ENCODE data around the gene OTX2.

OTX2 gene

DNA sequence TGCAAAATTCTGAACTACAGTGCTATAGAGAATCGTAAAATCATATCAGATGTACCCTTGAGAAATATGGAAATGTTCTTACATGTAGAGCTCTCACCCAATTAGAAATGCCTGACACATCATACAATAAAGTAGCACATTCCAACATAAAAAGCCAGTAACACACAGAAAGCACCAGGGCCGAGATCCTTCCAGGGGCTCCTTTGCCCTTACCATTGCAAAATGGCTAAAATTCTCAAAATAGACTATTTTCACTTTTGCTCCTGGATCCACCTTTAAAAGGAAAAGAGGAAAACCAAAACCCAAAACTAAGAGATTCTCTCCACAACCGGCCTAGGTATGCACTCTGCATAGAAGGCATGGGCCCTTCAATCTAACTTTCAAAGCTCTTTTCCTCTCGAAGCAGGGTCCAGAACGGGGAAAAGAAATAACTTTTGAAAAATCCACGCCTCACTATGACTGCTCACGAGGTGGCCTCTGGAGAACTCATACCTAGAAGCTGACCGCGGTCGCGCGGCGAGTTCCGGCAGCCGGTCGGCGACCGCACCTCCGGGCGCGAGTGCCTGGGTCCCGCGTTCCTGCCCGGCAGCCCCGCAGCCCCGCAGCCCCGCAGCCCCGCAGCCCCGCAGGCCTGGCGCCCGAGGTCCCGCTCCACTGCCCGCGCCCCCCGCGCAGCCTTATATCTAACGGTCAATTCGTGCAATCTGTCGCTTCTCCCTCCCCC is 2.7 kb downstream of the OTX2 start:
- Mint-ChIP-seq H3K9me3 (peaks cover 20% of the 10 kb centered on the region), H3K27me3 (ENCODE audit: low read depth) (peaks cover 88% of the 10 kb centered on the region), H3K36me3 (ENCODE audit: low read depth) (peaks cover 19% of the 10 kb centered on the region), H3K27ac (peak overlapping the region; percentile 50), H3K4me1 (ENCODE audit: low read depth) (peaks cover 12% of the 10 kb centered on the region), H3K4me3 (peak overlapping the region; percentile 6)

DNA sequence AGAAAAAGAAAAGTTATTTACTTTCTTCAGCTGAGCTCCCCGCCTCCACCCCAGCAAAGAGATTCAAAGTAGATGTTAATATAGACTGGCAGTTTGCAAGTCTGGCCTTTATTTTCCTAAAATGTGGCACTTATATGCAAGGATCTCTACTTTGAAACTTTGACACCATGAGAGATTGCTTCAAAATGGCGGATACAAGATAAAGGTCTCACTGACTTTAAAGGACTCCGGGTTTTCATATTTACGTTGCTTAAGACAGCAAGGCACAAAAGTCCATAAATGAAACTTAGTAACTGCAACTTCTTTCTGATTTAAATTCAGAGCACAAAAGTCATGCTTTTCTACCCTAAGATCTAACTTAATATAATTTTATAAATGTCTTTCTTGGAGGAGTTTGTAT is 3.5 kb downstream of the OTX2 start:
- no peak overlapping the region for H3K27ac Mint-ChIP-seq
- H3K27me3 Mint-ChIP-seq (ENCODE audit: low read depth) = peaks cover 91% of the 10 kb centered on the region
- peaks cover 12% of the 10 kb centered on the region for H3K4me1 Mint-ChIP-seq (ENCODE audit: low read depth)
- peaks cover 20% of the 10 kb centered on the region for H3K9me3 Mint-ChIP-seq
- peaks cover 19% of the 10 kb centered on the region for H3K36me3 Mint-ChIP-seq (ENCODE audit: low read depth)
- no peak overlapping the region for H3K4me3 Mint-ChIP-seq

GRCh38 chr14:56805992-56806727 is 4.1 kb downstream of the OTX2 start:
- Mint-ChIP-seq H3K27me3 (ENCODE audit: low read depth) (peaks cover 94% of the 10 kb centered on the region), H3K27ac (no peak overlapping the region), H3K9me3 (peaks cover 20% of the 10 kb centered on the region), H3K4me1 (ENCODE audit: low read depth) (peaks cover 12% of the 10 kb centered on the region), H3K36me3 (ENCODE audit: low read depth) (peaks cover 19% of the 10 kb centered on the region), H3K4me3 (no peak overlapping the region)

GRCh38 chr14:56805201-56805991 is 4.9 kb downstream of the OTX2 start:
- peaks cover 19% of the 10 kb centered on the region for H3K9me3 Mint-ChIP-seq
- no peak overlapping the region for H3K4me3 Mint-ChIP-seq
- peaks cover 94% of the 10 kb centered on the region for H3K27me3 Mint-ChIP-seq (ENCODE audit: low read depth)
- no peak overlapping the region for H3K27ac Mint-ChIP-seq
- H3K36me3 Mint-ChIP-seq (ENCODE audit: low read depth) = peaks cover 17% of the 10 kb centered on the region
- peaks cover 12% of the 10 kb centered on the region for H3K4me1 Mint-ChIP-seq (ENCODE audit: low read depth)

DNA sequence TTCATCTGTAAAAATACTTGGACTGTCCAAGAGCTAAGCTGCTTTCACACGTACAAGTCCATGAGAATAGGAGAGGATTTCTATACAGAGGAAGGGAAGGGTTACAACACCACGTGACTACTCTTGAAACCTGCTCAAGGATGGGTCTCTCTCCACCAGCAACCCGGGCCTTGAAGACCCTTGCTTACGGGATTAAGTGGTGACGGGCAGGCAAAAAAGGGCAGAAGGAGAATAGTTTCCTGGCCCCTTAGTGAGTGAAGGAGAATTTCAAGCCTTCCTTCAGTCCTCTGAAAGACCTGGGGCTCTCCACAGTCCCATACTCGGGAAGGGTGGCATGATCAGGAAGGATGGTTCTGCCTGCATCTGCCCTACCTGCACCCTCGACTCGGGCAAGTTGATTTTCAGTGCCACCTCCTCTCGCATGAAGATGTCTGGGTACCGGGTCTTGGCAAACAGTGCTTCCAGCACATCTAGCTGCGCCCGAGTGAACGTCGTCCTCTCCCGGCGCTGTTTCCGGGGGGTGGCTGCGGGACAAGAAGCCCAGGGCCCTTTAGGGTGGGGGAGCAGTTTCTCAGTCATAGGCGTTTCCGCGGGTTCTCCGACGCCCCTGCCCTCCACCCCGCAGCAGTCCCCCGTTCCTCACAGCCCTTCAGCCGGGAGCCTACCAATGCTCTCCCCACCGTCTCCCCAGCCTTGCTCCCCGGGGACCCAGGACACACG is 6.3 kb downstream of the OTX2 start:
- no peak overlapping the region for H3K4me3 Mint-ChIP-seq
- peaks cover 3% of the 10 kb centered on the region for H3K4me1 Mint-ChIP-seq (ENCODE audit: low read depth)
- peaks cover 11% of the 10 kb centered on the region for H3K9me3 Mint-ChIP-seq
- H3K36me3 Mint-ChIP-seq (ENCODE audit: low read depth) = peaks cover 8% of the 10 kb centered on the region
- H3K27ac Mint-ChIP-seq = no peak overlapping the region
- H3K27me3 Mint-ChIP-seq (ENCODE audit: low read depth) = peaks cover 93% of the 10 kb centered on the region

GRCh38 chr14:56801920-56802319 is 8.4 kb downstream of the OTX2 start:
- Mint-ChIP-seq H3K27ac (no peak overlapping the region), H3K27me3 (ENCODE audit: low read depth) (peaks cover 84% of the 10 kb centered on the region), H3K36me3 (ENCODE audit: low read depth) (peaks cover 2% of the 10 kb centered on the region), H3K4me3 (no peak overlapping the region), H3K4me1 (ENCODE audit: low read depth) (no peaks in the 10 kb centered on the region), H3K9me3 (peaks cover 11% of the 10 kb centered on the region)

- no peak overlapping the region for H3K4me3 Mint-ChIP-seq
- H3K9me3 Mint-ChIP-seq = peaks cover under 1% of the 10 kb centered on the region
- no peaks in the 10 kb centered on the region for H3K36me3 Mint-ChIP-seq (ENCODE audit: low read depth)
- peaks cover 3% of the 10 kb centered on the region for H3K4me1 Mint-ChIP-seq (ENCODE audit: low read depth)
- H3K27ac Mint-ChIP-seq = no peak overlapping the region
- H3K27me3 Mint-ChIP-seq (ENCODE audit: low read depth) = peaks cover 80% of the 10 kb centered on the region
These were observed 11.0 kb downstream of the OTX2 start for GRCh38 chr14:56799343-56799645.

- H3K4me1 Mint-ChIP-seq (ENCODE audit: low read depth) = peaks cover 3% of the 10 kb centered on the region
- no peaks in the 10 kb centered on the region for H3K36me3 Mint-ChIP-seq (ENCODE audit: low read depth)
- no peak overlapping the region for H3K4me3 Mint-ChIP-seq
- no peak overlapping the region for H3K27ac Mint-ChIP-seq
- peaks cover 78% of the 10 kb centered on the region for H3K27me3 Mint-ChIP-seq (ENCODE audit: low read depth)
- no peaks in the 10 kb centered on the region for H3K9me3 Mint-ChIP-seq
These were observed 11.6 kb downstream of the OTX2 start for GRCh38 chr14:56798447-56799342.

- no peaks in the 10 kb centered on the region for H3K36me3 Mint-ChIP-seq (ENCODE audit: low read depth)
- H3K27ac Mint-ChIP-seq = no peak overlapping the region
- H3K9me3 Mint-ChIP-seq = no peaks in the 10 kb centered on the region
- H3K4me1 Mint-ChIP-seq (ENCODE audit: low read depth) = peaks cover 3% of the 10 kb centered on the region
- peaks cover 78% of the 10 kb centered on the region for H3K27me3 Mint-ChIP-seq (ENCODE audit: low read depth)
- no peak overlapping the region for H3K4me3 Mint-ChIP-seq
These were observed 12.5 kb downstream of the OTX2 start for GRCh38 chr14:56797569-56798446.

- H3K4me1 Mint-ChIP-seq (ENCODE audit: low read depth) = peaks cover 3% of the 10 kb centered on the region
- no peaks in the 10 kb centered on the region for H3K36me3 Mint-ChIP-seq (ENCODE audit: low read depth)
- no peak overlapping the region for H3K4me3 Mint-ChIP-seq
- H3K9me3 Mint-ChIP-seq = no peaks in the 10 kb centered on the region
- H3K27me3 Mint-ChIP-seq (ENCODE audit: low read depth) = peaks cover 77% of the 10 kb centered on the region
- no peak overlapping the region for H3K27ac Mint-ChIP-seq
These were observed 13.2 kb downstream of the OTX2 start for GRCh38 chr14:56797003-56797568.

DNA sequence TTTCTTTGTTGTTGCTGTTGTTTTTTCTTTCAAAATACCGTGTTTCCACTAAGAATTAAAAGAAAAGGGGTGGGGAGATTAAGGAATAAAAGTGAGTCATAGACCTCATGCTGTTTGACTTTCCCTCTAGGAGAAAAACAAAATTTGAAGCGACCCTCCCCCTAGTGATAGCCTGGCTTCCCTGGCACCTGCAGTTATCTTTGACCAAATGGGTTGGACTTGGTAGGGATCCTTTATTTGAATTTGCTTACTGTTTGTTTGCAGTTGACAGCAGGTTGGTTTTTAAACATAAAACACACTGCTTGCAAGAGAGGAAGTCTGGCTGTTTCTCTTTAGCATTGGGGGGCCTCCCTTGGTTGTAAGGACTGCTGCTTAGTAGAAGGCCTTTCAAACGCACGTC is 14.0 kb downstream of the OTX2 start:
- Mint-ChIP-seq H3K4me1 (ENCODE audit: low read depth) (peaks cover 3% of the 10 kb centered on the region), H3K27ac (no peak overlapping the region), H3K36me3 (ENCODE audit: low read depth) (no peaks in the 10 kb centered on the region), H3K27me3 (ENCODE audit: low read depth) (peaks cover 76% of the 10 kb centered on the region), H3K9me3 (no peaks in the 10 kb centered on the region), H3K4me3 (no peak overlapping the region)

DNA sequence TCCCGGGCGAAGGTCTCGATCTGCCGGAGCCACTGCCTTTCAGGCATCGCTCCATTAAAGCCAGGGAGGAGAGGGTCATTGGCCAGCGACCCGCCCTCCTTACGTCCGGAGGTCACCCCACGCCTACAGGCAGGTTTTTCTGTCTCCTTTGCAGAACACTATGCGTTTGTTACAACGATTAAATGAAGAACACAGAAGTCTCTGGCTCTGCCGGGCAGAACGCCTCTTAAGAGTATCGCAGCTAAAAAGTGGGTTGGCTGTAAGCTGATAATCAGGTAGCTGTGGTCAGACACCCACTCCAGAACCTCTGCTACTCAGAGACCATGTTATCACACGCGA is 15.0 kb downstream of the OTX2 start:
- H3K27me3 Mint-ChIP-seq (ENCODE audit: low read depth) = peaks cover 72% of the 10 kb centered on the region
- H3K4me1 Mint-ChIP-seq (ENCODE audit: low read depth) = peaks cover 3% of the 10 kb centered on the region
- H3K27ac Mint-ChIP-seq = no peak overlapping the region
- H3K4me3 Mint-ChIP-seq = no peak overlapping the region
- H3K36me3 Mint-ChIP-seq (ENCODE audit: low read depth) = no peaks in the 10 kb centered on the region
- H3K9me3 Mint-ChIP-seq = no peaks in the 10 kb centered on the region
